ENCODE data around the gene DNAH17.

DNA sequence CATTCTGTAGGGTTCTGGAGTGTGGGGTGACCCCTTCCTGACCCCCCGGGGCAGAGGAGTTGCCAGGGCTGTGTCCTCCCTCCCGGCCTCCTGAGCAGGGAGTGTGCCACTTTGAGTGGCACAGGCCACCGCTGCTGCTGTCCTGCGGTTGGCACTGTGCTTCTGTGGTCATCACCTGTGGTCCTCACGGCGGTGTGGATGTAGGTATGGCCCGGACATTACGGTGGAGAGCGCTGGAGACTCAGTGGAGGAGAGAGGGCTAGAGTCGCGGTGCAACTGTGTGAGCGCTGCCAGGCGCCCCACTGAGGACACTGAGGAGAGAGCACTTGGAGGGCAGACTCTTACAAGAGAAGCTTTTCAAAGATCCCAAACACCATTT is 159.7 kb downstream of the DNAH17 start:
- TF ChIP-seq POLR2A (IDR thresholded peaks at IDR 0.05): no peak
- TF ChIP-seq, protein P1, sequence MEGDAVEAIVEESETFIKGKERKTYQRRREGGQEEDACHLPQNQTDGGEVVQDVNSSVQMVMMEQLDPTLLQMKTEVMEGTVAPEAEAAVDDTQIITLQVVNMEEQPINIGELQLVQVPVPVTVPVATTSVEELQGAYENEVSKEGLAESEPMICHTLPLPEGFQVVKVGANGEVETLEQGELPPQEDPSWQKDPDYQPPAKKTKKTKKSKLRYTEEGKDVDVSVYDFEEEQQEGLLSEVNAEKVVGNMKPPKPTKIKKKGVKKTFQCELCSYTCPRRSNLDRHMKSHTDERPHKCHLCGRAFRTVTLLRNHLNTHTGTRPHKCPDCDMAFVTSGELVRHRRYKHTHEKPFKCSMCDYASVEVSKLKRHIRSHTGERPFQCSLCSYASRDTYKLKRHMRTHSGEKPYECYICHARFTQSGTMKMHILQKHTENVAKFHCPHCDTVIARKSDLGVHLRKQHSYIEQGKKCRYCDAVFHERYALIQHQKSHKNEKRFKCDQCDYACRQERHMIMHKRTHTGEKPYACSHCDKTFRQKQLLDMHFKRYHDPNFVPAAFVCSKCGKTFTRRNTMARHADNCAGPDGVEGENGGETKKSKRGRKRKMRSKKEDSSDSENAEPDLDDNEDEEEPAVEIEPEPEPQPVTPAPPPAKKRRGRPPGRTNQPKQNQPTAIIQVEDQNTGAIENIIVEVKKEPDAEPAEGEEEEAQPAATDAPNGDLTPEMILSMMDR (IDR thresholded peaks at IDR 0.05): no peak
